ENCODE measurements around the gene MRPL21. TPM values are rescaled to one million over a fixed set of nuclear protein-coding genes. Genes with fewer than 3 reads are reported as not detected.

MRPL21 gene
- total RNA-seq, 1 donor from 2014 or later, result 23.4 TPM

DNA sequence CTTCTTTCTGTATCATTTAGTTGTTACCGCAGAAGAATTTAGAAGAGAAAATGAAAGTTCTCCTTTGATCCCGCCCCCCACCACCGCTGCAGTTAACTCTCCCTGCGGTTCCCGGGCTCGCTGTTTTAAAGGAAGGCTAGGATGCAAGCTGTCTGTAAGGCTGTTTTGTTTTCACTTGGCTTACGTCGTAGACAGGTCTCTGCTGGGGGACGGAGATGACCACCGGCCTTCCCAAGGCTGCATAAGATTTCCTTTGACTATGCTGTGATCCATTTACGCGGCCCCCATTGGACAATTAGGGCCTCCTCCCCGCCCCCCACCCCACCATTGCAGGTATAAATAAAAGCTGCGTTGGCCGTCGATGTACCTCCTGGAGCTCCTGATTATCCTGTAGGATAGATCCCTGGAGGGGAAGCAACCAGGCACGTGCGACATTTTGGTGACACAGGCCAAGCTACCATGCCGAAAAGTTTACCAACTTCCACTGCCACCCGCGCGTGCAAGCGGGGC is 60.5 kb downstream of the MRPL21 start:
- ATAC-seq (no peak), DNase-seq (ENCODE audit: low spot score) (no peak)

DNA sequence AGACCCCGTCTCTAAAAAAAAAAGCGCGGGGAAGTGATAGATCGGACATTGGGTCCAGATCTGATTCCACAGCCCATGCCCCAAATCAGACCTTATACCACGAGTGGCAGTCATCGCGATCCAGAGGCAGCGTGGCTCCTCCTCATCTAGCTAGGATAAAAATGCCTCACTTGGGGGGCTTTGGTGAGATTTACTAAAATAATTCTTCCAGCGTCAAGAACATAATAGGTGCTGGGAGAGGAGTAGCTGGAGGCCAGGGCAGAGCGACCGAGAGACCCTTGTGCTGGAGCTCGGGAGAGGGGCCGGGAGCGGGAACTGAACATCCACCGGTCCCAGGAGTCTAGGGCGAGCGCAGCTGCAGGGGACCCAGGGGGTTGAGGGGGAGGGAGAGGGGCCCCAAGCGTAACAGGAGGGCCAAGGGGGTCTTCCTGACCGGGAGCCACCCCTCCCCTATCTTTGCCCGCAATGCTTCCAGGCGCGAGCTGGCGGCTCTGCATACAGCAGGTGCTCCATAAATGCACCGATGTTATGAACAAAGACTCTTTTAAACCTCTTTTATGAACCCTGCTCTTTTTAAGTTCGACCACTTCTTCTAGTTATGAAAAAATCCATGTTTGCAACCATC is 61.1 kb downstream of the MRPL21 start:
- DNase-seq (ENCODE audit: low spot score), result no peak
- no peak for ATAC-seq

DNA sequence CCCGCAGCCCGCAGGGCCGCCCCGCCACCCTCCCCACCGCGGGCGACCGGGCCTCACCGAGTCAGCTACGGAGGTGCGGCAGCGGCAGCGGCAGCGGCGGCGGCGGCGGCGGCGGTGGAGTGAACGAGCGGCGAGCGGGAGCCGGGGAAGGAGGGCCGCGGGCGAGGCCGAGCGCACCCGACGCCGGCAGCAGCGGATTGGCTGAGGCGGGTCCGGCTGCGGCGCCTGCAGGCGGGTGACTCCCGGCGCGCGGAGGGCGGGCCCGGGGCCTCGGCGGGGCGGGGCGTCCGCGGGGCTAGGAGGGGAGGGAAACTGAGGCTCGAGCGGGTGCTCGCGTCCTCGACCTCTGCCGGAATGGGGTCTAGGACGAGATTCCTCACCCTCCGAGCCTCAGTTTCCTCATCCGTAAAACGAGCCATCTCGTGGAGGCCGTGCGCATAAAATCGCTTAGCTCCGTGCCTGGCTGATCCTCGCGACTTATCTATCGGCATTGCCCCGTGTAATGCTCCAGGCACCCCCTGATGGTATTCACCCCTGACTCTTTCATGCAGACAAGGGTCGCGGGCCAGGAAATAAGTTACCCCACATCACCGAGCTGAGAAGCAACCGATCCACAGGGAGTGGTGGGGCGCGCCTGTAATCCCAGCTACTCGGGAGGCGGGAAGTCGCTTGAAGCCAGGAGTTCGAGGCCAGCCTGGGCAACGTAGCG is 61.8 kb downstream of the MRPL21 start, which contains the start of gene CPT1A:
Gene CPT1A, minus strand, starts transcription at position 199 of the 709 bp plus-strand sequence. CDS start 26,442 bp downstream, outside the sequence.
- peak; percentile 45 for ATAC-seq
- peak; percentile 86 for DNase-seq (ENCODE audit: low spot score)

Other genes with a start within 250 kb of the MRPL21 start
- 0.23 TPM for gene GAL, start 219.3 kb downstream of the MRPL21 start, total RNA-seq
- 0.70 TPM for gene TESMIN, start 152.3 kb downstream of the MRPL21 start, total RNA-seq
- gene CPT1A, start 61.9 kb downstream of the MRPL21 start, total RNA-seq, result 56.6 TPM
- gene IGHMBP2, start 59 bp upstream of the MRPL21 start, total RNA-seq, result 14.8 TPM
- not detected for gene MRGPRD, start 77.2 kb upstream of the MRPL21 start, total RNA-seq
- gene MRGPRF, start 109.4 kb upstream of the MRPL21 start, total RNA-seq, result 3.4 TPM
- 35.0 TPM for gene TPCN2, start 145.1 kb upstream of the MRPL21 start, total RNA-seq